ENCODE data around the gene THRSP. TPM values are rescaled to one million over a fixed set of nuclear protein-coding genes. Genes with fewer than 3 reads are reported as not detected.

Gene THRSP
- total and polyA plus RNA-seq, 10 of the 15 experiments (the other 5 are each of a cell fraction or from before 2014, with no cell fraction given), result 0.18 TPM; not detected in 9

DNA sequence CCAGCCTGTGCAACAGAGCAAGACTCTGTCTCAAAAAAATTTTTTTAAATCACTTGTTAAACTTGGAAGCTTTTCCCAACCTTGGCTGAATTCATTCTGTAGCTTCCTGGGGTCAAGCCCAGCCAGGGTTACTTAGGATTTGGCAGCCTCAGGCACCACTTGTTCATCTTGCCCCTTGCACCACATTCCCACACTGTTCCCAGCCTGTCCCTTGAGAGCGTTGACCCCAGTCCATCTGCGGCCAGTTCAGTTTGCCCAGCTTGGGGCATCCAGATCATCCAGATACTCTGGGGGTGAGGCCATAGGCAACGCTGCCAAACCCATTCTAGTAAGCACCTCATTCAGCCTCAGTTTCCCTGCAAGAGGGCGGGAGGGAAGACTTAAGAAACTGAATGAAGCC, 8.7 kb upstream of the THRSP start:
- no peaks in the 10 kb centered on the region for H3K4me1 ChIP-seq (ENCODE audit: control insufficient read depth, insufficient read depth, low read length)
- CTCF ChIA-PET, result interaction anchor here (1.1 to 1.2 kb wide), 2 partner anchors 9 to 11 kb away, joined by 3 to 4 read pairs; no protein-coding TSS in a partner anchor
- no peaks in the 10 kb centered on the region for H3K9me3 ChIP-seq (replicated peaks; ENCODE audit: control insufficient read depth, insufficient read depth, low read length)
- TF ChIP-seq IRF3 (IDR thresholded peaks at IDR 0.05) (no peak), SP1 (IDR thresholded peaks at IDR 0.05; ENCODE audit: low read depth, low read length) (no peak), ZBTB33 (IDR thresholded peaks at IDR 0.05) (no peak), ZZZ3 (IDR thresholded peaks at IDR 0.05; ENCODE audit: control insufficient read depth, insufficient read length, low read depth) (no peak), KAT2A (conservative IDR thresholded peaks at IDR 0.05; ENCODE audit: control insufficient read depth, low read depth, low read length) (no peak), ELK1 (IDR thresholded peaks at IDR 0.05; ENCODE audit: low read depth, low read length) (no peak), FOXK2 (IDR thresholded peaks at IDR 0.05) (no peak), NFYB (IDR thresholded peaks at IDR 0.05; ENCODE audit: insufficient read depth, low read depth, low read length) (no peak), HDAC2 (IDR thresholded peaks at IDR 0.05) (no peak), E4F1 (IDR thresholded peaks at IDR 0.05; ENCODE audit: borderline replicate concordance, partially characterized antibody) (no peak)
- WGBS (ENCODE audit: insufficient coverage, insufficient replicate concordance, low lambda C conversion rate, missing lambda C conversion rate), result 61% methylated on average over 4 of the region's 4 CpGs
- RAD21 ChIA-PET (ENCODE audit: unreplicated experiment), result no interaction called here
- intact Hi-C loops (cut with micrococcal nuclease; ENCODE audit: unreplicated experiment), result no loop called here
- ATAC-seq (no peak), FAIRE-seq (no peak), DNase-seq (ENCODE audit: low read depth, low spot score) (no peak)
- no peak overlapping the region for H3K27ac ChIP-seq (ENCODE audit: control insufficient read depth, insufficient read depth)
- BruUV-seq (replicated peaks), result no TSS peak
- SMC1A ChIA-PET (ENCODE audit: uncharacterized antibody, unreplicated experiment), result interaction anchor here (1.1 to 1.6 kb wide), 2 partner anchors 14 to 17 kb away, joined by 3 read pairs; no protein-coding TSS in a partner anchor
- no peaks in the 10 kb centered on the region for H3K79me2 ChIP-seq (ENCODE audit: control insufficient read depth, insufficient read depth, low read length)
- H3K4me2 ChIP-seq (ENCODE audit: control insufficient read depth, insufficient read depth), result no peak overlapping the region
- H3K4me3 ChIP-seq, result no peak overlapping the region
- H3K36me3 ChIP-seq (ENCODE audit: control insufficient read depth in 2 of 2, insufficient read depth in 2 of 2, low read length in 1 of 2), result no peaks in the 10 kb centered on the region
- in situ Hi-C loops (cut with MboI), result no loop called here
- H3K9ac ChIP-seq (ENCODE audit: control insufficient read depth, insufficient read depth, low read length), result no peak overlapping the region
- no peaks in the 10 kb centered on the region for H3K27me3 ChIP-seq (replicated peaks in 1 of 2; ENCODE audit: control insufficient read depth in 2 of 2, insufficient read depth in 2 of 2, low read length in 1 of 2)
- POLR2A ChIA-PET, result no interaction called here
- no peaks in the 10 kb centered on the region for H4K20me1 ChIP-seq (ENCODE audit: control insufficient read depth, insufficient read depth)
- no peak overlapping the region for H2AFZ ChIP-seq (ENCODE audit: control insufficient read depth, low read depth, low read length)

All from GM12878 (cell line).